HEK293T (cell line): ENCODE measurements around the gene BCL2L1.

Source experiments
- CTCF ChIA-PET: fragments of 350-600 bp; formaldehyde crosslinking; extraction: SDS; loops from one replicate; lab custom pipeline; 2021; ENCODE audit warnings: antibody characterized with exemption, inconsistent platforms; lab: Yijun Ruan, JAX
- POLR2A ChIA-PET: fragments of 350-600 bp; formaldehyde crosslinking; extraction: SDS; loops from one replicate; lab custom pipeline; 2020; ENCODE audit warnings: antibody characterized with exemption, inconsistent platforms; lab: Yijun Ruan, JAX
- DNase-seq: peaks from one replicate; pipeline ENCODE4 v3.0.0; 2012; ENCODE audit warnings: mixed read lengths; ENCODE audit errors: extremely low spot score
- ARNT ChIP-seq: fragments of 450-650 bp; IDR thresholded peaks from 2 replicates; pipeline ENCODE4 v1.6.1; 2017; ENCODE audit warnings: mild to moderate bottlenecking
- BHLHE40 ChIP-seq: fragments of 450-650 bp; IDR thresholded peaks from 2 replicates; pipeline ENCODE4 v1.6.1; 2016; ENCODE audit warnings: mild to moderate bottlenecking, moderate library complexity, borderline replicate concordance
- CTBP1 ChIP-seq: fragments of 450-650 bp; IDR thresholded peaks from 2 replicates; pipeline ENCODE4 v1.6.1; 2016; ENCODE audit warnings: borderline replicate concordance
- ELF4 ChIP-seq: fragments of 450-650 bp; IDR thresholded peaks from 2 replicates; pipeline ENCODE4 v1.6.1; 2017; ENCODE audit warnings: antibody characterized with exemption
- FOXA1 ChIP-seq: fragments of 450-650 bp; IDR thresholded peaks from 2 replicates; pipeline ENCODE4 v1.6.1; 2016; ENCODE audit warnings: mild to moderate bottlenecking
- FOXK2 ChIP-seq: fragments of 450-650 bp; IDR thresholded peaks from 2 replicates; pipeline ENCODE4 v1.6.1; 2016; ENCODE audit warnings: mild to moderate bottlenecking
- FOXM1 ChIP-seq: fragments of 450-650 bp; IDR thresholded peaks from 2 replicates; pipeline ENCODE4 v1.6.1; 2017; ENCODE audit warnings: mild to moderate bottlenecking, borderline replicate concordance
- HDGF ChIP-seq: fragments of 450-650 bp; IDR thresholded peaks from 2 replicates; pipeline ENCODE4 v1.6.1; 2017; ENCODE audit warnings: antibody characterized with exemption, borderline replicate concordance
- L3MBTL2 ChIP-seq: fragments of 450-650 bp; conservative IDR thresholded peaks from 2 replicates; pipeline ENCODE4 v1.6.1; 2016; ENCODE audit warnings: mild to moderate bottlenecking
- LEF1 ChIP-seq: fragments of 450-650 bp; IDR thresholded peaks from 2 replicates; pipeline ENCODE4 v1.6.1; 2017; ENCODE audit warnings: mild to moderate bottlenecking, borderline replicate concordance
- NFRKB ChIP-seq: fragments of 450-650 bp; IDR thresholded peaks from 2 replicates; pipeline ENCODE4 v1.6.1; 2016; ENCODE audit warnings: mild to moderate bottlenecking, moderate library complexity
- PKNOX1 ChIP-seq: fragments of 450-650 bp; IDR thresholded peaks from 2 replicates; pipeline ENCODE4 v1.6.1; 2016
- SP1 ChIP-seq: fragments of 450-650 bp; IDR thresholded peaks from 2 replicates; pipeline ENCODE4 v1.6.1; 2017
- SUZ12 ChIP-seq: fragments of 450-650 bp; IDR thresholded peaks from 2 replicates; pipeline ENCODE4 v1.6.1; 2016; ENCODE audit warnings: mild to moderate bottlenecking
- TARDBP ChIP-seq: fragments of 450-650 bp; IDR thresholded peaks from 2 replicates; pipeline ENCODE4 v1.6.1; 2016
- ZNF384 ChIP-seq: fragments of 450-650 bp; IDR thresholded peaks from 2 replicates; pipeline ENCODE4 v1.6.1; 2016

The BCL2L1 gene

GRCh38 chr20:31719644-31720485, 2.8 kb downstream of the BCL2L1 start:
- ChIA-PET POLR2A (interaction anchor here (0.9 to 2.0 kb wide), 2 partner anchors 19 to 58 kb away, joined by 3 to 7 read pairs; partner anchors contain the start of gene TPX2), CTCF (interaction anchor here (0.9 to 1.3 kb wide), 3 partner anchors 86 to 107 kb away, joined by 3 to 4 read pairs (median 3); no protein-coding TSS in a partner anchor)
- no peak for DNase-seq
- no peak for TF ChIP-seq FOXK2
- no peak for TF ChIP-seq ELF4
- no peak for TF ChIP-seq NFRKB
- TF ChIP-seq BHLHE40 = no peak
- no peak for TF ChIP-seq FOXA1
- no peak for TF ChIP-seq FOXM1
- TF ChIP-seq TARDBP = no peak
- TF ChIP-seq CTBP1 = no peak
- TF ChIP-seq ARNT = no peak
- TF ChIP-seq HDGF = no peak
- TF ChIP-seq SP1 = no peak
- no peak for TF ChIP-seq PKNOX1

- no peak for DNase-seq
Observed at GRCh38 chr20:31718952-31719643, 3.6 kb downstream of the BCL2L1 start.

GRCh38 chr20:31717478-31718201, 5.0 kb downstream of the BCL2L1 start:
- TF ChIP-seq TARDBP (no peak), PKNOX1 (no peak), SUZ12 (no peak)
- no peak for DNase-seq
- POLR2A ChIA-PET = no interaction called here
- CTCF ChIA-PET = no interaction called here

More at GRCh38 chr20:31718952-31719643, 3.6 kb downstream of the BCL2L1 start:
- ChIA-PET CTCF (interaction anchor here (0.9 to 1.3 kb wide), 2 partner anchors 58 to 85 kb away, joined by 3 read pairs; no protein-coding TSS in a partner anchor), POLR2A (interaction anchor here (2.0 kb wide), 1 partner anchor 57 kb away, joined by 7 read pairs; no protein-coding TSS in a partner anchor)
- no peak for TF ChIP-seq FOXM1
- TF ChIP-seq NFRKB = no peak
- TF ChIP-seq FOXK2 = no peak
- TF ChIP-seq SUZ12 = no peak
- TF ChIP-seq HDGF = no peak
- no peak for TF ChIP-seq ARNT

- no peak for TF ChIP-seq ZNF384
- no peak for TF ChIP-seq ARNT
- TF ChIP-seq L3MBTL2 = no peak
- no peak for TF ChIP-seq LEF1
- TF ChIP-seq SP1 = no peak
- TF ChIP-seq SUZ12 = no peak
- no peak for TF ChIP-seq FOXA1
- no peak for TF ChIP-seq FOXM1
- no peak for TF ChIP-seq TARDBP
- TF ChIP-seq NFRKB = no peak
- TF ChIP-seq BHLHE40 = no peak
- no peak for TF ChIP-seq FOXK2
- no peak for TF ChIP-seq CTBP1
- no peak for TF ChIP-seq HDGF
- TF ChIP-seq PKNOX1 = no peak
- no peak for TF ChIP-seq ELF4
- DNase-seq = no peak
- ChIA-PET POLR2A (interaction anchor here (1.0 kb wide), 1 partner anchor 55 kb away, joined by 3 read pairs; no protein-coding TSS in a partner anchor), CTCF (no interaction called here)
Observed at GRCh38 chr20:31716818-31717477, 5.7 kb downstream of the BCL2L1 start.

GRCh38 chr20:31716351-31716750, 6.3 kb downstream of the BCL2L1 start:
- TF ChIP-seq PKNOX1 (0 out of 2 replicates have a peak, but pooled peaks have one; percentile 14), FOXK2 (no peak)
- DNase-seq = no peak
- ChIA-PET POLR2A (interaction anchor here (1.0 kb wide), 1 partner anchor 55 kb away, joined by 3 read pairs; no protein-coding TSS in a partner anchor), CTCF (no interaction called here)
